Measurements from ENCODE around the gene DHCR24.

DHCR24 gene

GRCh38 chr1:54818461-54819194 is 68.4 kb downstream of the DHCR24 start:
- Mint-ChIP-seq H3K36me3 (ENCODE audit: insufficient read depth) (peaks cover 12% of the 10 kb centered on the region), H3K27me3 (no peaks in the 10 kb centered on the region), H3K27ac (peak overlapping the region; percentile 47 to 92), H3K9me3 (peaks cover 0 to 5% of the 10 kb centered on the region in 2 donors), H3K4me3 (no peak overlapping the region), H3K4me1 (ENCODE audit: low read depth in 2 of 2) (peaks cover 0 to 6% of the 10 kb centered on the region in 2 donors)
- ATAC-seq (replicated peaks) = no peak
- no peak for DNase-seq

- H3K27ac Mint-ChIP-seq = peak overlapping the region in 1 of 2 donors; percentile 47
- H3K27me3 Mint-ChIP-seq = no peaks in the 10 kb centered on the region
- no peak for ATAC-seq (replicated peaks)
- no peak overlapping the region for H3K4me3 Mint-ChIP-seq
- peaks cover 12 to 17% of the 10 kb centered on the region in 2 donors for H3K4me1 Mint-ChIP-seq (ENCODE audit: low read depth in 2 of 2)
- peaks cover 12% of the 10 kb centered on the region for H3K36me3 Mint-ChIP-seq (ENCODE audit: insufficient read depth)
- DNase-seq = no peak
- no peaks in the 10 kb centered on the region for H3K9me3 Mint-ChIP-seq
Measured at GRCh38 chr1:54816951-54817350, 70.0 kb downstream of the DHCR24 start.

GRCh38 chr1:54816130-54816529 is 70.9 kb downstream of the DHCR24 start:
- no peaks in the 10 kb centered on the region for H3K27me3 Mint-ChIP-seq
- peaks cover 12 to 19% of the 10 kb centered on the region in 2 donors for H3K4me1 Mint-ChIP-seq (ENCODE audit: low read depth in 2 of 2)
- no peak overlapping the region for H3K4me3 Mint-ChIP-seq
- no peak overlapping the region for H3K27ac Mint-ChIP-seq
- peaks cover 11% of the 10 kb centered on the region for H3K36me3 Mint-ChIP-seq (ENCODE audit: insufficient read depth)
- ATAC-seq (replicated peaks) = no peak
- no peaks in the 10 kb centered on the region for H3K9me3 Mint-ChIP-seq
- no peak for DNase-seq

- H3K4me1 Mint-ChIP-seq (ENCODE audit: low read depth in 2 of 2) = peaks cover 17 to 27% of the 10 kb centered on the region in 2 donors
- peaks cover 7% of the 10 kb centered on the region for H3K36me3 Mint-ChIP-seq (ENCODE audit: insufficient read depth)
- no peaks in the 10 kb centered on the region for H3K9me3 Mint-ChIP-seq
- no peak overlapping the region for H3K27ac Mint-ChIP-seq
- no peak overlapping the region for H3K4me3 Mint-ChIP-seq
- DNase-seq (no peak), ATAC-seq (replicated peaks) (no peak)
- no peaks in the 10 kb centered on the region for H3K27me3 Mint-ChIP-seq
Measured at GRCh38 chr1:54815086-54815876, 71.7 kb downstream of the DHCR24 start.

GRCh38 chr1:54814571-54814970 is 72.4 kb downstream of the DHCR24 start:
- H3K36me3 Mint-ChIP-seq (ENCODE audit: insufficient read depth) = peaks cover 7% of the 10 kb centered on the region
- DNase-seq (no peak), ATAC-seq (replicated peaks) (no peak)
- no peaks in the 10 kb centered on the region for H3K9me3 Mint-ChIP-seq
- H3K27me3 Mint-ChIP-seq = no peaks in the 10 kb centered on the region
- H3K27ac Mint-ChIP-seq = peak overlapping the region in 1 of 2 donors; percentile 23
- H3K4me3 Mint-ChIP-seq = no peak overlapping the region
- H3K4me1 Mint-ChIP-seq (ENCODE audit: low read depth in 2 of 2) = peaks cover 24 to 34% of the 10 kb centered on the region in 2 donors

GRCh38 chr1:54814126-54814498 is 72.9 kb downstream of the DHCR24 start:
- DNase-seq = no peak
- Mint-ChIP-seq H3K27ac (peak overlapping the region in 1 of 2 donors; percentile 23), H3K9me3 (no peaks in the 10 kb centered on the region), H3K4me1 (ENCODE audit: low read depth in 2 of 2) (peaks cover 24 to 34% of the 10 kb centered on the region in 2 donors), H3K36me3 (ENCODE audit: insufficient read depth) (peaks cover 7% of the 10 kb centered on the region), H3K27me3 (no peaks in the 10 kb centered on the region), H3K4me3 (no peak overlapping the region)
- no peak for ATAC-seq (replicated peaks)

- peaks cover 24 to 35% of the 10 kb centered on the region in 2 donors for H3K4me1 Mint-ChIP-seq (ENCODE audit: low read depth in 2 of 2)
- ATAC-seq (replicated peaks) (no peak), DNase-seq (no peak)
- peak overlapping the region; percentile 74 to 80 for H3K27ac Mint-ChIP-seq
- peak overlapping the region in 1 of 2 donors; percentile 14 for H3K4me3 Mint-ChIP-seq
- H3K27me3 Mint-ChIP-seq = no peaks in the 10 kb centered on the region
- H3K36me3 Mint-ChIP-seq (ENCODE audit: insufficient read depth) = peaks cover 7% of the 10 kb centered on the region
- no peaks in the 10 kb centered on the region for H3K9me3 Mint-ChIP-seq
Measured at GRCh38 chr1:54813485-54814125, 73.4 kb downstream of the DHCR24 start.

GRCh38 chr1:54812801-54813484 is 74.1 kb downstream of the DHCR24 start:
- Mint-ChIP-seq H3K27ac (peak overlapping the region; percentile 74 to 80), H3K27me3 (no peaks in the 10 kb centered on the region), H3K4me1 (ENCODE audit: low read depth in 2 of 2) (peaks cover 29 to 37% of the 10 kb centered on the region in 2 donors), H3K9me3 (no peaks in the 10 kb centered on the region), H3K36me3 (ENCODE audit: insufficient read depth) (peaks cover 3% of the 10 kb centered on the region), H3K4me3 (peak overlapping the region in 1 of 2 donors; percentile 14)
- DNase-seq = peak in 1 of 3 experiments; percentile 11
- peak; percentile 76 for ATAC-seq (replicated peaks)

- DNase-seq (no peak), ATAC-seq (replicated peaks) (no peak)
- Mint-ChIP-seq H3K4me1 (ENCODE audit: low read depth in 2 of 2) (peaks cover 39 to 46% of the 10 kb centered on the region in 2 donors), H3K27me3 (no peaks in the 10 kb centered on the region), H3K9me3 (no peaks in the 10 kb centered on the region), H3K4me3 (no peak overlapping the region), H3K36me3 (ENCODE audit: insufficient read depth) (no peaks in the 10 kb centered on the region), H3K27ac (no peak overlapping the region)
Measured at GRCh38 chr1:54811739-54812655, 75.0 kb downstream of the DHCR24 start.

GRCh38 chr1:54811066-54811465 is 75.9 kb downstream of the DHCR24 start:
- DNase-seq = no peak
- no peaks in the 10 kb centered on the region for H3K36me3 Mint-ChIP-seq (ENCODE audit: insufficient read depth)
- H3K9me3 Mint-ChIP-seq = no peaks in the 10 kb centered on the region
- peak overlapping the region in 1 of 2 donors; percentile 11 for H3K4me3 Mint-ChIP-seq
- no peak for ATAC-seq (replicated peaks)
- peaks cover 42 to 52% of the 10 kb centered on the region in 2 donors for H3K4me1 Mint-ChIP-seq (ENCODE audit: low read depth in 2 of 2)
- no peaks in the 10 kb centered on the region for H3K27me3 Mint-ChIP-seq
- peak overlapping the region; percentile 13 to 60 for H3K27ac Mint-ChIP-seq

GRCh38 chr1:54810153-54810942 is 76.6 kb downstream of the DHCR24 start:
- Mint-ChIP-seq H3K27ac (peak overlapping the region; percentile 13 to 60), H3K27me3 (no peaks in the 10 kb centered on the region), H3K4me3 (peak overlapping the region in 1 of 2 donors; percentile 40), H3K9me3 (no peaks in the 10 kb centered on the region), H3K4me1 (ENCODE audit: low read depth in 2 of 2) (peaks cover 42 to 54% of the 10 kb centered on the region in 2 donors), H3K36me3 (ENCODE audit: insufficient read depth) (no peaks in the 10 kb centered on the region)
- peak; percentile 61 to 75 (median 69) for DNase-seq
- ATAC-seq (replicated peaks) = peak; percentile 41

Measured in effector memory CD8-positive, alpha-beta T cell (primary cell).